Measurements from ENCODE around the gene ZNF597.
"Not testable (repeated sequence)": the region's sequence is repeated elsewhere in the genome, so short reads cannot be mapped to it uniquely, and the experiment has no call there.

The ZNF597 gene

GRCh38 chr16:3482659-3483241 is 39.4 kb upstream of the ZNF597 start:
- no peak for TF ChIP-seq TAF1 (IDR thresholded peaks at IDR 0.05; ENCODE audit: borderline replicate concordance, low read depth, low read length)
- TF ChIP-seq POLR2AphosphoS5 (IDR thresholded peaks at IDR 0.05; ENCODE audit: low read depth, low read length) = no peak
- TF ChIP-seq POLR2A (IDR thresholded peaks at IDR 0.05; ENCODE audit: low read depth, low read length) = no peak
- FAIRE-seq = no peak
- no peak for DNase-seq (ENCODE audit: insufficient read length)

- TF ChIP-seq POLR2A (IDR thresholded peaks at IDR 0.05; ENCODE audit: low read depth, low read length) (no peak), POLR2AphosphoS5 (IDR thresholded peaks at IDR 0.05; ENCODE audit: low read depth, low read length) (no peak), TAF1 (IDR thresholded peaks at IDR 0.05; ENCODE audit: borderline replicate concordance, low read depth, low read length) (no peak)
- DNase-seq (ENCODE audit: insufficient read length) = no peak
- no peak for FAIRE-seq
Measured at GRCh38 chr16:3481696-3482658, 38.7 kb upstream of the ZNF597 start.

GRCh38 chr16:3480901-3481695 is 37.8 kb upstream of the ZNF597 start:
- TF ChIP-seq POLR2A (IDR thresholded peaks at IDR 0.05; ENCODE audit: low read depth, low read length) (no peak), TAF1 (IDR thresholded peaks at IDR 0.05; ENCODE audit: borderline replicate concordance, low read depth, low read length) (no peak), POLR2AphosphoS5 (IDR thresholded peaks at IDR 0.05; ENCODE audit: low read depth, low read length) (no peak)
- FAIRE-seq = no peak

GRCh38 chr16:3479654-3480216 is 36.4 kb upstream of the ZNF597 start:
- FAIRE-seq = no peak
- no peak for TF ChIP-seq POLR2AphosphoS5 (IDR thresholded peaks at IDR 0.05; ENCODE audit: low read depth, low read length)
- no peak for TF ChIP-seq POLR2A (IDR thresholded peaks at IDR 0.05; ENCODE audit: low read depth, low read length)
- no peak for TF ChIP-seq TAF1 (IDR thresholded peaks at IDR 0.05; ENCODE audit: borderline replicate concordance, low read depth, low read length)
- DNase-seq (ENCODE audit: insufficient read length) = no peak

More at GRCh38 chr16:3480901-3481695, 37.8 kb upstream of the ZNF597 start:
- DNase-seq (ENCODE audit: insufficient read length) = no peak

- TF ChIP-seq POLR2A (IDR thresholded peaks at IDR 0.05; ENCODE audit: low read depth, low read length) (no peak), POLR2AphosphoS5 (IDR thresholded peaks at IDR 0.05; ENCODE audit: low read depth, low read length) (no peak), TAF1 (IDR thresholded peaks at IDR 0.05; ENCODE audit: borderline replicate concordance, low read depth, low read length) (no peak)
- DNase-seq (ENCODE audit: insufficient read length) (no peak), FAIRE-seq (no peak)
Measured at GRCh38 chr16:3478242-3478925, 35.1 kb upstream of the ZNF597 start.

- FAIRE-seq = no peak
- TF ChIP-seq POLR2A (IDR thresholded peaks at IDR 0.05; ENCODE audit: low read depth, low read length) = no peak
- TF ChIP-seq POLR2AphosphoS5 (IDR thresholded peaks at IDR 0.05; ENCODE audit: low read depth, low read length) = no peak
- TF ChIP-seq TAF1 (IDR thresholded peaks at IDR 0.05; ENCODE audit: borderline replicate concordance, low read depth, low read length) = no peak
- no peak for DNase-seq (ENCODE audit: insufficient read length)
Measured at GRCh38 chr16:3476409-3476808, 33.1 kb upstream of the ZNF597 start.

- no peak for DNase-seq (ENCODE audit: insufficient read length)
- FAIRE-seq = no peak
- TF ChIP-seq POLR2AphosphoS5 (IDR thresholded peaks at IDR 0.05; ENCODE audit: low read depth, low read length) (no peak), TAF1 (IDR thresholded peaks at IDR 0.05; ENCODE audit: borderline replicate concordance, low read depth, low read length) (no peak), POLR2A (IDR thresholded peaks at IDR 0.05; ENCODE audit: low read depth, low read length) (no peak)
Measured at GRCh38 chr16:3475604-3476375, 32.5 kb upstream of the ZNF597 start.

- DNase-seq (ENCODE audit: insufficient read length); FAIRE-seq: not testable (repeated sequence)
Measured at GRCh38 chr16:3474870-3475269, 31.6 kb upstream of the ZNF597 start.

GRCh38 chr16:3474136-3474779 is 31.0 kb upstream of the ZNF597 start:
- no peak for DNase-seq (ENCODE audit: insufficient read length)
- TF ChIP-seq POLR2A (IDR thresholded peaks at IDR 0.05; ENCODE audit: low read depth, low read length) = no peak
- no peak for TF ChIP-seq POLR2AphosphoS5 (IDR thresholded peaks at IDR 0.05; ENCODE audit: low read depth, low read length)
- TF ChIP-seq TAF1 (IDR thresholded peaks at IDR 0.05; ENCODE audit: borderline replicate concordance, low read depth, low read length) = no peak
- no peak for FAIRE-seq

- not testable (repeated sequence) for FAIRE-seq; DNase-seq (ENCODE audit: insufficient read length)
Measured at GRCh38 chr16:3473596-3473943, 30.3 kb upstream of the ZNF597 start.
